ENCODE results near the gene KNSTRN.

Gene KNSTRN

DNA sequence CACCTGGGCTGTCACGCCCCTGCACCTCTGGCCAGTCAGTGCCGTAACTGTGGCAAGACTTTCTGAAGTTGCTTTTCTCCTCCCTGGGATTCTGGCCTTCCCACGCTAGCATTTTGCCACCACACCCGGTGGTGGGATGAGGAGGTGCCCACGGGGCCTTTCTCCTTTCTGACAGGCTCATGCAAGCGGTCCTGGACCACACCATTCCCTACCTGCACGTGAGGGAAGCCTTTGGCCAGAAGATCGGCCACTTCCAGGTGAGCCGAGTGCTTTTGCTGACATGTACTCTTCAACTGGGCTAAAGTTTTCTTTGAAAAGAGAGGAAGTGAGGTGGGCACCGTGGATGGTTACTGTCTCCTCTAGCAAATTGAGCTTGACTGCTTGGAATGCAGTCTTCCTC lies 32.7 kb downstream of the KNSTRN start:
- H3K36me3 ChIP-seq (ENCODE audit: control insufficient read depth, insufficient read depth, low read length) = peaks cover 49% of the 10 kb centered on the region
- TF ChIP-seq, protein P1, sequence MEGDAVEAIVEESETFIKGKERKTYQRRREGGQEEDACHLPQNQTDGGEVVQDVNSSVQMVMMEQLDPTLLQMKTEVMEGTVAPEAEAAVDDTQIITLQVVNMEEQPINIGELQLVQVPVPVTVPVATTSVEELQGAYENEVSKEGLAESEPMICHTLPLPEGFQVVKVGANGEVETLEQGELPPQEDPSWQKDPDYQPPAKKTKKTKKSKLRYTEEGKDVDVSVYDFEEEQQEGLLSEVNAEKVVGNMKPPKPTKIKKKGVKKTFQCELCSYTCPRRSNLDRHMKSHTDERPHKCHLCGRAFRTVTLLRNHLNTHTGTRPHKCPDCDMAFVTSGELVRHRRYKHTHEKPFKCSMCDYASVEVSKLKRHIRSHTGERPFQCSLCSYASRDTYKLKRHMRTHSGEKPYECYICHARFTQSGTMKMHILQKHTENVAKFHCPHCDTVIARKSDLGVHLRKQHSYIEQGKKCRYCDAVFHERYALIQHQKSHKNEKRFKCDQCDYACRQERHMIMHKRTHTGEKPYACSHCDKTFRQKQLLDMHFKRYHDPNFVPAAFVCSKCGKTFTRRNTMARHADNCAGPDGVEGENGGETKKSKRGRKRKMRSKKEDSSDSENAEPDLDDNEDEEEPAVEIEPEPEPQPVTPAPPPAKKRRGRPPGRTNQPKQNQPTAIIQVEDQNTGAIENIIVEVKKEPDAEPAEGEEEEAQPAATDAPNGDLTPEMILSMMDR (IDR thresholded peaks at IDR 0.05; ENCODE audit: insufficient read depth, low read length, poor library complexity, severe bottlenecking) = no peak

DNA sequence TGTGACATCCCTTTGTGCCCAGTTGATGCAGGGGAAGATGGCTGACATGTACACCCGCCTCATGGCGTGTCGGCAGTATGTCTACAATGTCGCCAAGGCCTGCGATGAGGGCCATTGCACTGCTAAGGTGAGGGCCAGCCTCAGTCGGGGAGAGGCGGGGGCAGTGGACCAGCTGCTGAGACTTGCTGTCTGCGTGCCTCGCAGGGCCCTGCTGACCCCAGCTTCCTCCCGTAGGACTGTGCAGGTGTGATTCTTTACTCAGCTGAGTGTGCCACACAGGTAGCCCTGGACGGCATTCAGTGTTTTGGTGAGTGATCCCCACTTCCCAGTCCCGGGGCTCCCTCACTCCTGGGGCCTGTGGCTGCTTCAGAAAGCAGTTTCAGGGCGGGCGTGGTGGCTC lies 33.5 kb downstream of the KNSTRN start:
- no peaks in the 10 kb centered on the region for H3K27me3 ChIP-seq (replicated peaks; ENCODE audit: control insufficient read depth, insufficient read depth, low read length)
- DNase-seq (ENCODE audit: extremely low read depth, insufficient read length) = no peak
- H3K36me3 ChIP-seq (ENCODE audit: control insufficient read depth, insufficient read depth, low read length) = peaks cover 41% of the 10 kb centered on the region
- no peak overlapping the region for H3K4me3 ChIP-seq (replicated peaks; ENCODE audit: low read depth, low read length)
- TF ChIP-seq, protein P1 (IDR thresholded peaks at IDR 0.05; ENCODE audit: insufficient read depth, low read length, poor library complexity, severe bottlenecking) = no peak

More for the DNA sequence above, 32.7 kb downstream of the KNSTRN start:
- Histone ChIP-seq H3K4me3 (replicated peaks; ENCODE audit: low read depth, low read length) (no peak overlapping the region), H3K27me3 (replicated peaks; ENCODE audit: control insufficient read depth, insufficient read depth, low read length) (no peaks in the 10 kb centered on the region)
- DNase-seq (ENCODE audit: extremely low read depth, insufficient read length) = no peak

DNA sequence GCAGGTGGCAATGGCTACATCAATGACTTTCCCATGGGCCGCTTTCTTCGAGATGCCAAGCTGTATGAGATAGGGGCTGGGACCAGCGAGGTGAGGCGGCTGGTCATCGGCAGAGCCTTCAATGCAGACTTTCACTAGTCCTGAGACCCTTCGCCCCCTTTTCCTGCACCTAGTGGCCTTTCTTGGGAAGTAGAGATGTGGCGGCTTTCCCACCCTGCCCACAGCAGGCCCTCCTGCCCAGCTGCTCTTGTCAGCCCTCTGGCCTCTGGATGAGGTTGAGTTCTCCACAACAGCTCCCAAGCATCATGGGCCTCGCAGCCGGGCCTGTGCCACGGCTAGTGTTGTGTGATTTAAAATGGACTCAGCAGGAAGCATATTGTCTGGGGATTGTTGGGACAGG lies 35.6 kb downstream of the KNSTRN start:
- Histone ChIP-seq H3K4me3 (replicated peaks; ENCODE audit: low read depth, low read length) (no peak overlapping the region), H3K27me3 (replicated peaks; ENCODE audit: control insufficient read depth, insufficient read depth, low read length) (no peaks in the 10 kb centered on the region)

DNA sequence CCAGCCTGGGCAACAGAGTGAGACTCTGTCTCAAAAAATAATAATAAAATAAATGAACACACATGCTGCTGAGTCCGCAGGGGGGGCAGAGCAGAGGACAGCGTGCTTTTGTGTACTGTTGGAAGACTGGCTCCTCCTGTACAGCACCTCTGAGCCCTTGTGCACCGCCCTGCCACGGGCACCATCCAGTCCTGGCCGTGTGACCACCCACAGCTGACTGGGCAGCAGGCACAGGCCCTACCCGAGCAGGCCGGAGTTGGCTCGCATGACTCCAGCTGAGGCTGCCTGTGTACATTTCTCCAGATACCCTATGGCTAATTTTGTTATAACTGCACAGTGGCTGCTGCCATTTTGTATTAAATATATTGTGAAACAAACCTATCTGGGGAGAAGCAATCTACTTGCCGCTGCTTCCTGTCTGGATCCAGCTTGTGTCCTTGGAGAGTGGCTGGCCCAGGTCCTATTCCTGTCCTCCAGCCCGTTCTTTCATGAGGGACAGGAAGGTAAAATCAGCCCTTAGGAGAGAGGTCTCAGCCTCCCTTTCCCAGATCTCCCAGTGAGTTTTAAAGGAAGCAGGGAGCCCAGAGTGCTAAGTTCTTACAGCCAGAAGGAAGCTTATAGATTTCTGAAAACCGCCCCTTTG lies 37.7 kb downstream of the KNSTRN start:
- DNase-seq (ENCODE audit: extremely low read depth, insufficient read length) = no peak
- Histone ChIP-seq H3K27me3 (replicated peaks; ENCODE audit: control insufficient read depth, insufficient read depth, low read length) (no peaks in the 10 kb centered on the region), H3K36me3 (ENCODE audit: control insufficient read depth, insufficient read depth, low read length) (peaks cover 17% of the 10 kb centered on the region), H3K4me3 (replicated peaks; ENCODE audit: low read depth, low read length) (no peak overlapping the region)
- TF ChIP-seq, protein P1 (IDR thresholded peaks at IDR 0.05; ENCODE audit: insufficient read depth, low read length, poor library complexity, severe bottlenecking) = no peak

More for the DNA sequence above, 35.6 kb downstream of the KNSTRN start:
- peaks cover 27% of the 10 kb centered on the region for H3K36me3 ChIP-seq (ENCODE audit: control insufficient read depth, insufficient read depth, low read length)
- TF ChIP-seq, protein P1 (IDR thresholded peaks at IDR 0.05; ENCODE audit: insufficient read depth, low read length, poor library complexity, severe bottlenecking) = no peak
- DNase-seq (ENCODE audit: extremely low read depth, insufficient read length) = no peak

DNA sequence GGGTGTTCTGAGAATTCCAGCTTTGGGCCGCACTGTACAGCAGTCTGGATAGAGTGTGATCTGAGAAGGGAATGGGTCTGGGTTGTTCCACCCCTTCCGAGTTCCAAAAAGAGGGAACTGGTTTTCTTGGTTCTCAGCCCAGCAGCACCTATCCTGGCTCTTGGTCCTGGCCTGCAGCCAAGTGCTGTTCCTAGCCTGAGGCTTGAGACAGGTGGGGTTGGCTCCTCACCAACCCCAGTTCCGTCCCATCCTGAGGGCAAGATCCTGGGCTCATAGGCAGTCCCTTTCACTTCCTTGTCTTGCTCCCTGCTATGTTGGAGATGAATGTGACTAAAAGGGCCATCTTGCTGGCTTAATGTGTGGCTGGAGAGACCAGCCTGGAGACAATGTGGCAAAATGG lies 38.3 kb downstream of the KNSTRN start:
- no peak overlapping the region for H3K4me3 ChIP-seq (replicated peaks; ENCODE audit: low read depth, low read length)
- DNase-seq (ENCODE audit: extremely low read depth, insufficient read length) = no peak
- TF ChIP-seq, protein P1 (IDR thresholded peaks at IDR 0.05; ENCODE audit: insufficient read depth, low read length, poor library complexity, severe bottlenecking) = no peak
- no peaks in the 10 kb centered on the region for H3K27me3 ChIP-seq (replicated peaks; ENCODE audit: control insufficient read depth, insufficient read depth, low read length)
- H3K36me3 ChIP-seq (ENCODE audit: control insufficient read depth, insufficient read depth, low read length) = peaks cover 11% of the 10 kb centered on the region

Measured in GM06990 (cell line).